Transverse colon (tissue), 4 donors: Measurements from ENCODE around the gene B9D1. TPM values are rescaled to one million over a fixed set of nuclear protein-coding genes. Genes with fewer than 3 reads are reported as not detected.

Experiments used
- DNase-seq: peaks from one replicate; pipeline ENCODE4 v3.0.0-alpha.2; 2019
- H3K27ac ChIP-seq, 4 donors: fragments of 200-600 bp; sonication (generic); 2 replicates each; pipeline ENCODE4 v1.5.1; 2016 to 2018; ENCODE audit warnings: inconsistent platforms in 4 of 4
- H3K27me3 ChIP-seq: fragments of 200-600 bp; sonication (generic); 2 replicates; pipeline ENCODE4 v1.5.1; 2017; ENCODE audit warnings: inconsistent platforms
- H3K36me3 ChIP-seq, 4 donors: fragments of 200-600 bp; sonication (generic); 2 replicates each; pipeline ENCODE4 v1.5.1; 2017 to 2019; ENCODE audit warnings: inconsistent platforms in 4 of 4
- H3K4me1 ChIP-seq, 4 donors: fragments of 200-600 bp; sonication (generic); 2 replicates each; pipeline ENCODE4 v1.5.1; 2017 to 2020; ENCODE audit warnings: inconsistent platforms in 4 of 4
- H3K4me3 ChIP-seq, 4 donors: fragments of 200-600 bp; sonication (generic); 1 replicate in 1 of 4; 2 replicates in 3 of 4; pipeline versions ENCODE4 v1.5.1 to v1.6.1; 2017 to 2019; ENCODE audit warnings: inconsistent platforms in 4 of 4
- H3K9me3 ChIP-seq, 2 donors: fragments of 200-600 bp; sonication (generic); 2 replicates each; pipeline ENCODE4 v1.5.1; 2017 to 2019; ENCODE audit warnings: inconsistent platforms in 2 of 2
- EP300 ChIP-seq: sonication (generic); formaldehyde crosslinking; IDR thresholded peaks from one replicate; pipeline ENCODE4 v1.6.1; 2017; ENCODE audit warnings: antibody characterized with exemption, low read depth
- POLR2A ChIP-seq: fragments of 450-650 bp; IDR thresholded peaks from one replicate; pipeline ENCODE4 v1.6.1; 2016; ENCODE audit warnings: antibody characterized with exemption, mild to moderate bottlenecking, moderate library complexity
- POLR2AphosphoS5 ChIP-seq, 3 donors: sonication (generic); formaldehyde crosslinking; IDR thresholded peaks; one replicate each; pipeline ENCODE4 v1.6.1; 2016; ENCODE audit warnings: antibody characterized with exemption in 3 of 3
- WGBS, 2 donors: methylation state at CpG; one replicate each; pipeline ENCODE4 v1.1.5; 2018; ENCODE audit warnings: low coverage in 1 of 2; 5-methylcytosine and 5-hydroxymethylcytosine counted together
- in situ Hi-C, 4 donors: fragments of 200-750 bp; cut with MboI; loops; one replicate each; pipeline versions ENCODE4 v1.15.0 to v1.15.1; 2017; ENCODE audit warnings: low sequenced_read_pairs in 3 of 4, low pct_ligation_motif_present in 1 of 4, low pct_unique_long_range_greater_than_20kb in 1 of 4
- intact Hi-C: fragments of 100-400 bp; cut with DNase I; formaldehyde crosslinking; loops from one replicate; pipeline ENCODE4 v1.15.1; 2023; ENCODE audit warnings: low total_unique reads
- total RNA-seq, 4 donors: library from RNA; depleted of rRNA; stranded (reverse); fragments of >200 nt; gene quantifications; one replicate each; pipeline ENCODE4 v1.1.0, GENCODE V29; 2016
- TF ChIP-seq, protein P1 (sequence below), 5 experiments: fragments of 200-600 bp in 3 of 5; fragments of 450-650 bp in 2 of 5; sonication (generic) in 3 of 5; IDR thresholded peaks; 1 replicate in 2 of 5; 2 replicates in 3 of 5; pipeline ENCODE4 v1.5.1; 2016 to 2017; ENCODE audit warnings: antibody characterized with exemption in 5 of 5, inconsistent platforms in 3 of 5, mild to moderate bottlenecking in 2 of 5, moderate library complexity in 1 of 5

Gene B9D1
- total RNA-seq, 4 donors from 2014 or later: 6.0 to 17.6 (median 9.5) TPM

GRCh38 chr17:19316761-19317358, 45.7 kb downstream of the B9D1 start:
- peaks cover 7 to 24% (median 12%) of the 10 kb centered on the region in 4 donors for H3K4me1 ChIP-seq
- intact Hi-C loops: no loop called here
- H3K36me3 ChIP-seq: peaks cover 0 to 5% (median 2%) of the 10 kb centered on the region in 4 donors
- H3K4me3 ChIP-seq: no peak overlapping the region
- in situ Hi-C loops: no loop called here
- WGBS, 2 donors: 75% methylated on average over 3 of the region's 3 CpGs; no CpG with 5 or more reads in 1 of the 2 donors
- TF ChIP-seq POLR2A (no peak), POLR2AphosphoS5 (IDR thresholded peaks at IDR 0.05) (no peak), EP300 (no peak)
- TF ChIP-seq, protein P1, sequence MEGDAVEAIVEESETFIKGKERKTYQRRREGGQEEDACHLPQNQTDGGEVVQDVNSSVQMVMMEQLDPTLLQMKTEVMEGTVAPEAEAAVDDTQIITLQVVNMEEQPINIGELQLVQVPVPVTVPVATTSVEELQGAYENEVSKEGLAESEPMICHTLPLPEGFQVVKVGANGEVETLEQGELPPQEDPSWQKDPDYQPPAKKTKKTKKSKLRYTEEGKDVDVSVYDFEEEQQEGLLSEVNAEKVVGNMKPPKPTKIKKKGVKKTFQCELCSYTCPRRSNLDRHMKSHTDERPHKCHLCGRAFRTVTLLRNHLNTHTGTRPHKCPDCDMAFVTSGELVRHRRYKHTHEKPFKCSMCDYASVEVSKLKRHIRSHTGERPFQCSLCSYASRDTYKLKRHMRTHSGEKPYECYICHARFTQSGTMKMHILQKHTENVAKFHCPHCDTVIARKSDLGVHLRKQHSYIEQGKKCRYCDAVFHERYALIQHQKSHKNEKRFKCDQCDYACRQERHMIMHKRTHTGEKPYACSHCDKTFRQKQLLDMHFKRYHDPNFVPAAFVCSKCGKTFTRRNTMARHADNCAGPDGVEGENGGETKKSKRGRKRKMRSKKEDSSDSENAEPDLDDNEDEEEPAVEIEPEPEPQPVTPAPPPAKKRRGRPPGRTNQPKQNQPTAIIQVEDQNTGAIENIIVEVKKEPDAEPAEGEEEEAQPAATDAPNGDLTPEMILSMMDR (IDR thresholded peaks at IDR 0.05): no peak
- DNase-seq: no peak
- no peaks in the 10 kb centered on the region for H3K27me3 ChIP-seq
- peak overlapping the region; percentile 25 to 57 (median 39) for H3K27ac ChIP-seq
- H3K9me3 ChIP-seq: no peaks in the 10 kb centered on the region

DNA sequence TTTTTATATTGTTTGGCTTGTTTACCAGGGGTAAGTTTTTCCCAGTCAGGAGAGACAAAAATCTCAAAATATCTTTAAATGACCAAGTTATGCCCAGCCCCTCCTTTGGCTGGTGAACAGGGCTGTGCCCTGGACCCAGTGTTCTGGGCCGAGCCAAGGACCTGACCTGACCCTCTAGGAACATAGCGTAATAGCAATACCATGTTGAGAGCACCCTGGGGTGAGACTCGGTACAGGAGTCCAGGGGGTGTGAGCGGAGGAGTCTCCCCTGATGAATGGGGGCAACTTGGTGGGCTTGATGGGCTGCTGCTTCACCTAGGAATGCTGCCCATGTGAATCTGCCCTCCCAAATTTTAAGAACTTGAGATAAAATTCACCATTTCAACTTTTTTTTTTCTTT, 47.4 kb downstream of the B9D1 start:
- Histone ChIP-seq H3K4me1 (peaks cover 7 to 24% (median 12%) of the 10 kb centered on the region in 4 donors), H3K27ac (no peak overlapping the region), H3K9me3 (no peaks in the 10 kb centered on the region), H3K27me3 (no peaks in the 10 kb centered on the region), H3K4me3 (no peak overlapping the region), H3K36me3 (peaks cover 0 to 5% (median 2%) of the 10 kb centered on the region in 4 donors)
- 90 to 100% methylated on average over 1 to 4 of the region's 4 CpGs for WGBS, 2 donors
- TF ChIP-seq, protein P1 (IDR thresholded peaks at IDR 0.05): no peak
- intact Hi-C loops: no loop called here
- no peak for DNase-seq
- in situ Hi-C loops: no loop called here

GRCh38 chr17:19313746-19314651, 48.5 kb downstream of the B9D1 start:
- in situ Hi-C loops (no loop called here), intact Hi-C loops (no loop called here)
- peaks cover 7 to 24% (median 12%) of the 10 kb centered on the region in 4 donors for H3K4me1 ChIP-seq
- no peaks in the 10 kb centered on the region for H3K27me3 ChIP-seq
- DNase-seq: peak; percentile 60
- no peak overlapping the region for H3K4me3 ChIP-seq
- H3K9me3 ChIP-seq: no peaks in the 10 kb centered on the region
- no peak for TF ChIP-seq POLR2AphosphoS5 (IDR thresholded peaks at IDR 0.05)
- TF ChIP-seq POLR2A: no peak
- TF ChIP-seq, protein P1 (IDR thresholded peaks at IDR 0.05): no peak
- TF ChIP-seq EP300: no peak
- H3K27ac ChIP-seq: peak overlapping the region in 3 of 4 donors; percentile 24 to 30 (median 29)
- peaks cover 0 to 5% (median 2%) of the 10 kb centered on the region in 4 donors for H3K36me3 ChIP-seq
- 67 to 70% methylated on average over 1 to 12 of the region's 12 CpGs for WGBS, 2 donors

DNA sequence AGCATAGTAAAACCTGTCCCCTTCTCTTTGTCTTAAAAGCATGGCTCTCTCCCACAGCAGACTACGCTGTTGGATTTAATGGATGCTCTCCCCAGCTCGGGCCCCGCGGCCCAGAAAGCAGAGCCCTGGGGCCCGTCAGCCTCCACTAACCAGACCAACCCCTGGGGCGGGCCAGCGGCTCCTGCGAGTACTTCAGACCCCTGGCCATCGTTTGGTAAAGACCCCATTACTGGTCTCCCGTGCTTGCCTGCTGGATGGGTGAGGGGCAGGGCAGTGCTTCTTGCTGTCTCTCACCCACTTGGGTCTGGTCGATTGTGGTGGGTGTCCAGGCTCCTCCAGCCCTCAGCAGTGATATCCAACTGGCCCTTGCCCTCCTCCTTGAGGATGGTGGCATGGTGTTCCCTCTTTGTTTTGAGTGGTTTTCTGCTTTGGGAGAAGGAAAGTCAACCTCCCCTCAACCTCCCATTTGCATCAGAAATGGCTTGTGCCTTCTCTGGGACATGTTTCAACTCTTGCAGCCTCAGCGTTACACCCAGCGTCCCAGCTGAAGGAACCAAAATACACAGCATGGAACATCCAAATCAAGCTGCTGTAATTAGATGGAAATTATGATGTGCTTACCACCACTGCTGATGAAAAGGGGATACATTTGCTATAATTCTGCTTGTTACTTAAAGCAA, 49.3 kb downstream of the B9D1 start:
- H3K4me3 ChIP-seq: no peak overlapping the region
- TF ChIP-seq POLR2A: no peak
- TF ChIP-seq POLR2AphosphoS5 (IDR thresholded peaks at IDR 0.05): no peak
- TF ChIP-seq, protein P1 (IDR thresholded peaks at IDR 0.05): no peak
- no peak for TF ChIP-seq EP300
- H3K27me3 ChIP-seq: no peaks in the 10 kb centered on the region
- no peak for DNase-seq
- H3K27ac ChIP-seq: no peak overlapping the region
- in situ Hi-C loops (no loop called here), intact Hi-C loops (no loop called here)
- H3K9me3 ChIP-seq: no peaks in the 10 kb centered on the region
- H3K36me3 ChIP-seq: peaks cover 0 to 5% (median 2%) of the 10 kb centered on the region in 4 donors
- WGBS, 2 donors: 85 to 94% methylated on average over 5 to 13 of the region's 13 CpGs
- peaks cover 7 to 24% (median 12%) of the 10 kb centered on the region in 4 donors for H3K4me1 ChIP-seq
